ENCODE measurements around the gene KRTAP19-6.
"Not testable (repeated sequence)": the region's sequence is repeated elsewhere in the genome, so short reads cannot be mapped to it uniquely, and the experiment has no call there.

KRTAP19-6 gene

GRCh38 chr21:30541764-30542163 is at the start of gene KRTAP19-6:
Gene KRTAP19-6 (minus strand): TSS chr21:30541864. CDS start chr21:30541833, 31 bp downstream.
- DNase-seq (ENCODE audit: low spot score) = no peak

- no peak for DNase-seq (ENCODE audit: low spot score)
Observed at GRCh38 chr21:30590297-30590696, 48.6 kb upstream of the KRTAP19-6 start, which contains the start of gene KRTAP22-2. Gene KRTAP22-2 (minus strand): TSS chr21:30590397.

GRCh38 chr21:30582870-30583269 is 41.2 kb upstream of the KRTAP19-6 start:
- no peak for DNase-seq (ENCODE audit: low spot score)

GRCh38 chr21:30580132-30580531 is 38.5 kb upstream of the KRTAP19-6 start:
- DNase-seq (ENCODE audit: low spot score) = no peak

- DNase-seq (ENCODE audit: low spot score) = no peak
Observed at GRCh38 chr21:30579346-30579745, 37.7 kb upstream of the KRTAP19-6 start.

GRCh38 chr21:30577766-30578165 is 36.1 kb upstream of the KRTAP19-6 start:
- no peak for DNase-seq (ENCODE audit: low spot score)

- no peak for DNase-seq (ENCODE audit: low spot score)
Observed at GRCh38 chr21:30567617-30568016, 26.0 kb upstream of the KRTAP19-6 start.

GRCh38 chr21:30563630-30564029 is 22.0 kb upstream of the KRTAP19-6 start:
- no peak for DNase-seq (ENCODE audit: low spot score)

GRCh38 chr21:30563072-30563471 is 21.4 kb upstream of the KRTAP19-6 start:
- no peak for DNase-seq (ENCODE audit: low spot score)

- no peak for DNase-seq (ENCODE audit: low spot score)
Observed at GRCh38 chr21:30561957-30562356, 20.3 kb upstream of the KRTAP19-6 start.

- DNase-seq (ENCODE audit: low spot score) = no peak
Observed at GRCh38 chr21:30561264-30561895, 19.7 kb upstream of the KRTAP19-6 start, which contains the start of gene KRTAP19-7. Gene KRTAP19-7 (minus strand): TSS chr21:30561314. CDS start chr21:30561289, 25 bp downstream.

- no peak for DNase-seq (ENCODE audit: low spot score)
Observed at GRCh38 chr21:30555095-30555494, 13.4 kb upstream of the KRTAP19-6 start.

- no peak for DNase-seq (ENCODE audit: low spot score)
Observed at GRCh38 chr21:30552782-30553181, 11.1 kb upstream of the KRTAP19-6 start.

- no peak for DNase-seq (ENCODE audit: low spot score)
Observed at GRCh38 chr21:30518876-30519275, 22.8 kb downstream of the KRTAP19-6 start.

GRCh38 chr21:30515681-30516080 is 26.0 kb downstream of the KRTAP19-6 start:
- DNase-seq (ENCODE audit: low spot score) = no peak

- not testable (repeated sequence) for DNase-seq (ENCODE audit: low spot score)
Observed at GRCh38 chr21:30505621-30506205, 36.0 kb downstream of the KRTAP19-6 start.

- no peak for DNase-seq (ENCODE audit: low spot score)
Observed at GRCh38 chr21:30502041-30502440, 39.6 kb downstream of the KRTAP19-6 start, which contains the start of gene KRTAP19-5. Gene KRTAP19-5 (minus strand): TSS chr21:30502141. CDS start chr21:30502090, 51 bp downstream.

GRCh38 chr21:30497065-30497464 is 44.6 kb downstream of the KRTAP19-6 start, which contains the start of gene KRTAP19-4:
Gene KRTAP19-4 (minus strand): TSS chr21:30497165. CDS start chr21:30497110, 55 bp downstream.
- no peak for DNase-seq (ENCODE audit: low spot score)

- DNase-seq (ENCODE audit: low spot score) = no peak
Observed at GRCh38 chr21:30491963-30492428, 49.7 kb downstream of the KRTAP19-6 start, which contains the start of gene KRTAP19-3. Gene KRTAP19-3 (minus strand): TSS chr21:30492013. CDS start chr21:30491957, 56 bp downstream.
